NB4 (cell line): ENCODE measurements around the gene KRTAP10-8.

Experiments
- DNase-seq: peaks from one replicate; pipeline ENCODE4 v3.0.0; 2010; ENCODE audit warnings: low read depth
- H3K4me3 ChIP-seq: one replicate; pipeline ENCODE4 v1.5.1; 2011; ENCODE audit warnings: mild to moderate bottlenecking, low read depth, low read length, moderate library complexity
- MYC ChIP-seq: IDR thresholded peaks from 2 replicates; pipeline ENCODE4 v1.6.1; 2011; ENCODE audit warnings: low read depth, low read length
- POLR2A ChIP-seq: IDR thresholded peaks from 2 replicates; pipeline ENCODE4 v1.6.1; 2011; ENCODE audit warnings: mild to moderate bottlenecking; ENCODE audit not compliant: insufficient read length; ENCODE audit errors: extremely low read depth
- TF ChIP-seq, protein P1 (sequence below): IDR thresholded peaks from one replicate; pipeline ENCODE4 v1.5.1; 2012; ENCODE audit warnings: low read depth, low read length
- TF ChIP-seq, protein P2 (sequence below): IDR thresholded peaks from 2 replicates; pipeline ENCODE4 v1.6.1; 2011; ENCODE audit warnings: low read depth, low read length

The KRTAP10-8 gene

DNA sequence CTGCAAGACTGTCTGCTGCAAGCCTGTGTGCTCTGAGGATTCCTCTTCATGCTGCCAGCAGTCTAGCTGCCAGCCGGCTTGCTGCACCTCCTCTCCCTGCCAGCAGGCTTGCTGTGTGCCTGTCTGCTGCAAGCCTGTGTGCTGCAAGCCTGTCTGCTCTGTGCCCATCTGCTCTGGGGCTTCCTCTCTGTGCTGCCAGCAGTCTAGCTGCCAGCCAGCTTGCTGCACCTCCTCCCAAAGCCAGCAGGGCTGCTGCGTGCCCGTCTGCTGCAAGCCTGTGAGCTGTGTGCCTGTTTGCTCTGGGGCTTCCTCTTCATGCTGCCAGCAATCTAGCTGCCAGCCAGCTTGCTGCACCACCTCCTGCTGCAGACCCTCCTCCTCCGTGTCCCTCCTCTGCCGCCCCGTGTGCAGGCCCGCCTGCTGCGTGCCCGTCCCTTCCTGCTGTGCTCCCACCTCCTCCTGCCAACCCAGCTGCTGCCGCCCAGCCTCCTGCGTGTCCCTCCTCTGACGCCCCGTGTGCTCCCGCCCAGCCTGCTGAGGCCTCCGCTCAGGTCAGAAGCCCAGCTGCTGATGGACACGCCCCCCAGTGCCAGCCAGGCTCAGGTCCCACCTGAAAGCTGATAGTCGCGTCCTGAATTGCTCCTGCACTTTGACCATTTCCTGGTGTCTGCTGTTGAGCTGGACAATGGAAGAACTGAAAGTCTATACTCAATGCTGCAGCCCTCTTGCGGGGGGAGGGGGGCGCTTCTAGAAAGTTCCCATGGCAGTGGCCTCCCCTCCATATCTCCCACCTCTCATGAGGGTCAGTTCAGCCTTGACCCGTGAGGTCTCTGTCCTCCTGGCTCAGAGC lies 37.2 kb upstream of the KRTAP10-8 start:
- TF ChIP-seq, protein P1, sequence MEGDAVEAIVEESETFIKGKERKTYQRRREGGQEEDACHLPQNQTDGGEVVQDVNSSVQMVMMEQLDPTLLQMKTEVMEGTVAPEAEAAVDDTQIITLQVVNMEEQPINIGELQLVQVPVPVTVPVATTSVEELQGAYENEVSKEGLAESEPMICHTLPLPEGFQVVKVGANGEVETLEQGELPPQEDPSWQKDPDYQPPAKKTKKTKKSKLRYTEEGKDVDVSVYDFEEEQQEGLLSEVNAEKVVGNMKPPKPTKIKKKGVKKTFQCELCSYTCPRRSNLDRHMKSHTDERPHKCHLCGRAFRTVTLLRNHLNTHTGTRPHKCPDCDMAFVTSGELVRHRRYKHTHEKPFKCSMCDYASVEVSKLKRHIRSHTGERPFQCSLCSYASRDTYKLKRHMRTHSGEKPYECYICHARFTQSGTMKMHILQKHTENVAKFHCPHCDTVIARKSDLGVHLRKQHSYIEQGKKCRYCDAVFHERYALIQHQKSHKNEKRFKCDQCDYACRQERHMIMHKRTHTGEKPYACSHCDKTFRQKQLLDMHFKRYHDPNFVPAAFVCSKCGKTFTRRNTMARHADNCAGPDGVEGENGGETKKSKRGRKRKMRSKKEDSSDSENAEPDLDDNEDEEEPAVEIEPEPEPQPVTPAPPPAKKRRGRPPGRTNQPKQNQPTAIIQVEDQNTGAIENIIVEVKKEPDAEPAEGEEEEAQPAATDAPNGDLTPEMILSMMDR, result no peak
- TF ChIP-seq POLR2A, result no peak
- TF ChIP-seq MYC, result no peak
- TF ChIP-seq, protein P2, sequence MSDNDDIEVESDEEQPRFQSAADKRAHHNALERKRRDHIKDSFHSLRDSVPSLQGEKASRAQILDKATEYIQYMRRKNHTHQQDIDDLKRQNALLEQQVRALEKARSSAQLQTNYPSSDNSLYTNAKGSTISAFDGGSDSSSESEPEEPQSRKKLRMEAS, result no peak
- no peak overlapping the region for H3K4me3 ChIP-seq
- DNase-seq, result no peak

DNA sequence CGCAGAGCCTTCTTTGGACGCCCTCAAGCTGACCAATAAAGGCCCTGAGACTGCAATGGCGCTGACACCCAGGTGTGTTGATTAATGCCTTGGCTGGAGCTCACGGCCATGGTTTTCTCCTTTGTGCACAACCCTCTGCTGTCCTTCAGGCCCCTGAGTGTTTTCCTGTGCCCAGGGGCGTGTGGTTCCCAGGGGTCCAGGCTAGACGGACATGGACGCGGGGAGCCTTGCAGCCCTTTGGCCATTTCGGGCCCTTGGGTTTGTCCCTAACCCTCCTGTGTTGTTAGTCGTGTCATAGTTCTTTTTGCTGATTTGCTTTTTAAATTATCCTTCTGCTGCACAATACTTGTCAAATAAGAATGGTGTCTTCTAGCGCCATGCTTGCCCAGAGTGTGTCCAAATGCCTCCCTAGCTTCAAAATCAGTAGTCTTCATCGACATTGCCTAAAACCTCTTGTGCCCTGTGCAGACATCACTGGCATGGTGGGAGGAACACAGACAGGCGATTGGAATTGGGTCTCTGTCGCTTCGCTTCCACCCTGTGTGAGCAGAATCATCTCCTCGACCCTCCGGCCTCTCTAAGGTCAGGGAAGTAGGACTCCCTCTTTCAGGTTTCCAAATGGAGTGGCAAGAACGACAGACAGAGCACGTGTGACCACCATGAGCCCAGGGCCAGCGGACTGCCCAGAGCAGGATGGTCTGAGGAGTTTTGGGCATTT lies 36.4 kb upstream of the KRTAP10-8 start:
- TF ChIP-seq, protein P2, result no peak
- TF ChIP-seq, protein P1, result no peak
- TF ChIP-seq MYC (no peak), POLR2A (no peak)

DNA sequence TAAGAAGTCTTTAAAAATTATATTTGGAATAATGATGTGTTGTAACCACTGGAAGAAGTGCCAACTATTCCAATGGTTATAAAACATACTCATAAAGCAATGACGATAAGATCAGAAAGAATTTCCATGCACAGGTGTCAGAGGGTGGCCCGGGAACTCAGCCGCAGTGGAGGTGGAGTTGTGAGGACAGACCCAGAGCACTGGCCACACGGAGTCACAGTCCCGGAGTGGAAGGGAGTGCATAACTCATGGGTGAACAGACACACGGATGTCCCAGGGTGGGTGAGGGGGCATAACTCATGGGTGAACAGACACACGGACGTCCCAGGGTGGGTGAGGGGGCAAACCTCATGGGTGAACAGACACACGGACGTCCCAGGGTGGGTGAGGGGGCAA lies 35.9 kb upstream of the KRTAP10-8 start:
- TF ChIP-seq, protein P1, result no peak
- TF ChIP-seq, protein P2, result no peak
- TF ChIP-seq MYC (no peak), POLR2A (no peak)
- no peak overlapping the region for H3K4me3 ChIP-seq
- DNase-seq, result no peak

More for the DNA sequence above, 36.4 kb upstream of the KRTAP10-8 start:
- no peak overlapping the region for H3K4me3 ChIP-seq
- no peak for DNase-seq

DNA sequence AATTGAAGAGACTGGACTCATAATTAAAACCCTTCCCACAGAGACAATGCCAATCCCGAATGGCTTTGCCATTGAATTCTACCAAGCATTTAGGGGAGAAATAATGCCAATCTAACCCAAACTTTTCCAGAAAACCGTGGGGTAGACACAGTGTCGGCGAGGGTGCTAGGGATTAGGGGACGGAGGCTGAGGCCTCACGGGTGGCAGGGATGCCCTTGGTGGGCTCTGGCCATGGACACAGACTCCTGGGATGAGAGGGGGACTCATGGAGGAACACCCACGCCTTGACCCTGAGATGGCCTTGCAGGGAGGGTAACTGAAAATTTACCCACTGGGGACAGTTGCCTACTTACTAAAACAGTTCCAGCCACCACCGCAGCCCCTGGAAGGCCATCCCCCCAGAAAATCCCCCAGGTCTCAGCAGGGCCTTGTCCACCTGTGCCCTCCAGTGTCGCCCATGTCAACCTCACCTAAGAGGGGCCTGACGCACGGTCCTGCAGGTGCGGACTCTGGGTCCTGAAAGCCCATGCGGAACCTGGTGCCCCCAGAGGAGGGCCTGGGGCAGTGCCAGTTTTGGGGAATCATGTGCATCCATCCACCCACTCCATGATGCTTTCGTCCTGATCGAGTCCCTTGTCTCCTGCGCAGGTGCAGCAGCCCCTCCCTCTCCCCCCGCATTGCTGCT lies 33.4 kb upstream of the KRTAP10-8 start:
- no peak for TF ChIP-seq POLR2A
- TF ChIP-seq, protein P1, result no peak
- no peak for TF ChIP-seq MYC
- H3K4me3 ChIP-seq, result no peak overlapping the region
- DNase-seq, result no peak

DNA sequence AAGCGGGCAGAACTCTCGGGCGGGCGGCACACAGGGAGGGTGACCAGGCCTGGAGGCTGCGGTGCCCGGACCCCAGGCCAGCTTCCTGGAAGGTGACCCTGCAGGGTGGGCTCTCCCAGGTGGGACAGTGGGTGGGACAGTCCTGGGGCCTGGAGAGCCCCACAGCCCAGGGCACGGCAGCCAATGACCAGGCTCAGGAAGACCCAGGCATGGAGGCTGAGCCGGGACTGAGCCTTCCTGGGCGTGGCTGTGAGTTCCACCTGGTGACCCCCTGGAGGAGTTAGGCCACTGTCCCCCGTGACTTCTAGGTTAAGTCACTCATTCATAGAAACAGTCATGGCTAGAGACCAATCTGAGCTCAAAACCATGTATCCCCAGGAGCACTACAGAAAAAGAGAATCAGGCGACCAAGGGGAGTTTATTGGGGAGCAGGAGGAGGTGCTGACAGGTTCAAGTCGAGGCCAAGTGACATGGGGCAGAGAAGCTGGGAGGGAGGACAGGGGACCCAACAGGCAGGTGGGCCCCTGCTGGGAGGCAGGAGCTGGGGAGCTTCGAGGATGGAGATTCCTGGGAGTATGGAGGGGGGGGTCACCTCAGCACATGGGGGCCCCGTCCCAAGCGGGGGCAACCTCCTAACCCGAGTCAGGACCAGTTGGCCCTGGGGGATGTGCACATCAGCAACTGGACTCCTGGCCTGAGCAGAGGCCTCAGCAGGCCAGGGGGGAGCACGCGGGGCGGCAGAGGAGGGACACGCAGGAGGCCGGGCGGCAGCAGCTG lies 32.6 kb upstream of the KRTAP10-8 start:
- DNase-seq, result no peak
- TF ChIP-seq, protein P1, result no peak
- no peak for TF ChIP-seq MYC
- TF ChIP-seq POLR2A, result no peak
- TF ChIP-seq, protein P2, result no peak
- H3K4me3 ChIP-seq, result no peak overlapping the region
